Measurements from ENCODE around the gene SLC6A2.

DNA sequence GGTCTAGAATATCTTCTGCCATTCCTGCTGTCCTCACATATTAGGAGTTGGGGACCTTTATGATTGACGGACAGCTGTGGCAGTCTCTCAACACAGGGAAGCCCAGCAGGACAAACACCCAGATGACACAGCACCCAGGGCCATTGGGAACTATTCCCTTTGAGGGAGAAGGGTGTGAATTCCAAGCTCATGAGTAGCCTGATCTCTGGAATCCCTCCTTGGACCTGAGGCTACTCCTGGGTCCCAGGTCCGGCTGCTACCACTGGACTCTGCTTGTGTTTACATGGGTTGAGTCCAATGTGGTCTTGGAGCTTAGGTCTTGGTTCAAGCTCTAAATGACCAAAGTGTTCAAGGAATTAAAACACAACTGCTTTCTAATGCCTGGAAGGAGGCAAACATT lies 78.9 kb downstream of the SLC6A2 start:
- no peak for TF ChIP-seq POLR2A (IDR thresholded peaks at IDR 0.05)
- TF ChIP-seq CTCF (IDR thresholded peaks at IDR 0.05), result no peak
- no peak for TF ChIP-seq POLR2AphosphoS5 (IDR thresholded peaks at IDR 0.05; ENCODE audit: insufficient read depth in 1 of 2, low read depth in 1 of 2)

Data from vagina (tissue), 2 donors.